ENCODE data around the gene SLC66A3. TPM values are rescaled to one million over a fixed set of nuclear protein-coding genes. Genes with fewer than 3 reads are reported as not detected.

SLC66A3 gene
- total RNA-seq, 1 experiment from 2014 or later, result 13.3 TPM

DNA sequence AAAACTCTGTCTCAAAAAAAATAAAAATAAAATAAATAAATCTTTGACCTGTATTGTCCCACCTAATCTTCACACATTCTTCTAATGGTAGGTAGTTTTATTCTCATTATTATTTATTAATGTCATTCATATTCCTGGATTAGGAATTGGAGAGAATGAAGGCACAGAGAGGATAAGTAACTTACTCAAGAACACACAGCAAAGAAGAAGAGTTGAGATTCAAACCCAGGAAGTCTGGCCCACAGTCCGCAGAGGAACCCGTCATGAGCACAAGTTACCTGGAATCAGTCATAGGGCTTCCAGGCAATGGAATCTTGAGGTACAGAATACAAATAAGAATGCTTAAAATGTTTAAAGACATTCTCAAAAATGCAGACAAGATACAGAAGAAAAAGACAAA lies 46.3 kb upstream of the SLC66A3 start:
- Mint-ChIP-seq H3K4me3 (no peak overlapping the region), H3K27me3 (ENCODE audit: low read depth) (peaks cover 10% of the 10 kb centered on the region), H3K4me1 (peaks cover 0 to 4% of the 10 kb centered on the region in 2 experiments; a peak in 2 of 4 replicates), H3K9me3 (peaks cover 5 to 7% of the 10 kb centered on the region in 2 experiments; a peak in 4 of 5 replicates), H3K27ac (no peak overlapping the region), H3K36me3 (ENCODE audit: insufficient read depth in 1 of 3, low read depth in 3 of 3) (no peaks in the 10 kb centered on the region; a peak in 2 of 7 replicates)
- no peak overlapping the region for H4K91ac ChIP-seq (ENCODE audit: insufficient read length, low read depth, low read length)
- no peak overlapping the region for H2BK15ac ChIP-seq (ENCODE audit: low read depth, low read length)
- no peaks in the 10 kb centered on the region for H3K79me1 ChIP-seq (ENCODE audit: insufficient read depth, low read depth, low read length, poor library complexity, severe bottlenecking)
- no peaks in the 10 kb centered on the region for H3K27me3 ChIP-seq (ENCODE audit: insufficient read depth, low read length)
- H2BK5ac ChIP-seq (ENCODE audit: insufficient read length, low read length), result no peak overlapping the region
- no peak overlapping the region for H3K4me2 ChIP-seq (ENCODE audit: insufficient read depth, insufficient read length, low read length)
- H2BK20ac ChIP-seq (ENCODE audit: low read depth, low read length, poor library complexity, severe bottlenecking), result no peak overlapping the region
- WGBS (ENCODE audit: extremely low coverage, insufficient read length, low lambda C conversion rate), result no CpG with 5 or more reads among the region's 2 CpGs
- no peak overlapping the region for H3T11ph ChIP-seq (ENCODE audit: low read length)
- H3K23me2 ChIP-seq (ENCODE audit: insufficient read length, low read depth, low read length, poor library complexity, severe bottlenecking), result no peaks in the 10 kb centered on the region
- no peak overlapping the region for H4K5ac ChIP-seq (ENCODE audit: insufficient read length, low read depth, low read length)
- no peak overlapping the region for H3K23ac ChIP-seq (ENCODE audit: insufficient read length, low read depth, low read length)
- no peaks in the 10 kb centered on the region for H3K79me2 ChIP-seq (ENCODE audit: insufficient read depth, low read length)
- H4K8ac ChIP-seq (replicated peaks; ENCODE audit: insufficient read length, low read depth, low read length), result no peak overlapping the region
- H2AK5ac ChIP-seq (ENCODE audit: insufficient read length, low read length), result no peak overlapping the region
- DNase-seq, result no peak
- H2AFZ ChIP-seq (ENCODE audit: low read length), result no peak overlapping the region
- H3K9me3 ChIP-seq (ENCODE audit: control insufficient read depth, low read depth, low read length), result peaks cover 6% of the 10 kb centered on the region
- no peaks in the 10 kb centered on the region for H3K4me1 ChIP-seq (ENCODE audit: insufficient read depth, low read length)
- no peak overlapping the region for H3K14ac ChIP-seq (ENCODE audit: insufficient read depth, low read length)
- H3K56ac ChIP-seq (ENCODE audit: insufficient read length, low read depth, low read length), result no peak overlapping the region
- TF ChIP-seq, protein P1, sequence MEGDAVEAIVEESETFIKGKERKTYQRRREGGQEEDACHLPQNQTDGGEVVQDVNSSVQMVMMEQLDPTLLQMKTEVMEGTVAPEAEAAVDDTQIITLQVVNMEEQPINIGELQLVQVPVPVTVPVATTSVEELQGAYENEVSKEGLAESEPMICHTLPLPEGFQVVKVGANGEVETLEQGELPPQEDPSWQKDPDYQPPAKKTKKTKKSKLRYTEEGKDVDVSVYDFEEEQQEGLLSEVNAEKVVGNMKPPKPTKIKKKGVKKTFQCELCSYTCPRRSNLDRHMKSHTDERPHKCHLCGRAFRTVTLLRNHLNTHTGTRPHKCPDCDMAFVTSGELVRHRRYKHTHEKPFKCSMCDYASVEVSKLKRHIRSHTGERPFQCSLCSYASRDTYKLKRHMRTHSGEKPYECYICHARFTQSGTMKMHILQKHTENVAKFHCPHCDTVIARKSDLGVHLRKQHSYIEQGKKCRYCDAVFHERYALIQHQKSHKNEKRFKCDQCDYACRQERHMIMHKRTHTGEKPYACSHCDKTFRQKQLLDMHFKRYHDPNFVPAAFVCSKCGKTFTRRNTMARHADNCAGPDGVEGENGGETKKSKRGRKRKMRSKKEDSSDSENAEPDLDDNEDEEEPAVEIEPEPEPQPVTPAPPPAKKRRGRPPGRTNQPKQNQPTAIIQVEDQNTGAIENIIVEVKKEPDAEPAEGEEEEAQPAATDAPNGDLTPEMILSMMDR (conservative IDR thresholded peaks at IDR 0.05), result no peak
- no peak overlapping the region for H2BK12ac ChIP-seq (ENCODE audit: insufficient read length, low read depth, low read length)
- H2BK120ac ChIP-seq (ENCODE audit: low read depth, low read length, poor library complexity, severe bottlenecking), result no peak overlapping the region
- H3K4ac ChIP-seq (ENCODE audit: low read depth, low read length), result no peak overlapping the region
- no peaks in the 10 kb centered on the region for H4K20me1 ChIP-seq (ENCODE audit: control insufficient read depth, insufficient read depth, insufficient read length)
- H3K18ac ChIP-seq (ENCODE audit: insufficient read length, low read depth, low read length), result no peak overlapping the region
- no peak overlapping the region for H3K9ac ChIP-seq (ENCODE audit: extremely low read depth, insufficient read length, low read length)
- H3K27ac ChIP-seq (ENCODE audit: insufficient read length, low read depth, low read length), result no peak overlapping the region
